ENCODE data around the gene ATAD3B. TPM values are rescaled to one million over a fixed set of nuclear protein-coding genes. Genes with fewer than 3 reads are reported as not detected.

Gene ATAD3B
- total and polyA plus RNA-seq, 2 of the 13 experiments (the other 11 are each of a cell fraction or from before 2014, with no cell fraction given) = 9.6 to 31.1 TPM

DNA sequence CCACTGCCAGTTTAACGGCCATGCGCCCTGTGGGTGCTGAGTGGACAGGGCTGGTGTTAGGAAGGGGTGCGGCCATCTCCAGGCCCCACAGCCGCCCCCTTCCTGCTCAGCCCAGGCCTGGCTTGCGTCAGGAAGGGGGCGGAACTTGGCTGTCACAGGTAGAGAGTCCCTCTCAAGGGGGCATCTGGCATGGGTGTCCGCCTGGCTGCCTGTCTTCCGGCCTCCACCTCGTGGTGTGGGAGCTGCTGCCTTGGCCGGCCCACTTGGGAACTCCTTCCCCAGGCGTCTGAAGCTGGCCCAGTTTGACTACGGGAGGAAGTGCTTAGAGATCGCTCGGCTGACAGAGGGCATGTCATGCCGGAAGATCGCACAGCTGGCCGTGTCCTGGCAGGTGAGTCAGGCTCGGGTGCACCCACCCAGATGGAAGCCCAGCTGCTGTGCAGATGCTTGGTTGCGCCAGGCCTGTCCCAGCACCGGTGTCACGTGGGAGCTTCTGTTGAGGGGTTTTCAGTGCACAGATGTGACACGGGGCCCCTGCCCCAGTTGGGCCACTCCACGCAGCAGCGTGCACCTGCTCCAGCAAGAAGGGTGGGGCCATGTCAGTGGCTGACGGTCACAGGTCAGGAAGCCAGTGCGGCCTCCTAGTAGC, 9.1 kb upstream of the ATAD3B start (continued):
- TF ChIP-seq, protein P1, sequence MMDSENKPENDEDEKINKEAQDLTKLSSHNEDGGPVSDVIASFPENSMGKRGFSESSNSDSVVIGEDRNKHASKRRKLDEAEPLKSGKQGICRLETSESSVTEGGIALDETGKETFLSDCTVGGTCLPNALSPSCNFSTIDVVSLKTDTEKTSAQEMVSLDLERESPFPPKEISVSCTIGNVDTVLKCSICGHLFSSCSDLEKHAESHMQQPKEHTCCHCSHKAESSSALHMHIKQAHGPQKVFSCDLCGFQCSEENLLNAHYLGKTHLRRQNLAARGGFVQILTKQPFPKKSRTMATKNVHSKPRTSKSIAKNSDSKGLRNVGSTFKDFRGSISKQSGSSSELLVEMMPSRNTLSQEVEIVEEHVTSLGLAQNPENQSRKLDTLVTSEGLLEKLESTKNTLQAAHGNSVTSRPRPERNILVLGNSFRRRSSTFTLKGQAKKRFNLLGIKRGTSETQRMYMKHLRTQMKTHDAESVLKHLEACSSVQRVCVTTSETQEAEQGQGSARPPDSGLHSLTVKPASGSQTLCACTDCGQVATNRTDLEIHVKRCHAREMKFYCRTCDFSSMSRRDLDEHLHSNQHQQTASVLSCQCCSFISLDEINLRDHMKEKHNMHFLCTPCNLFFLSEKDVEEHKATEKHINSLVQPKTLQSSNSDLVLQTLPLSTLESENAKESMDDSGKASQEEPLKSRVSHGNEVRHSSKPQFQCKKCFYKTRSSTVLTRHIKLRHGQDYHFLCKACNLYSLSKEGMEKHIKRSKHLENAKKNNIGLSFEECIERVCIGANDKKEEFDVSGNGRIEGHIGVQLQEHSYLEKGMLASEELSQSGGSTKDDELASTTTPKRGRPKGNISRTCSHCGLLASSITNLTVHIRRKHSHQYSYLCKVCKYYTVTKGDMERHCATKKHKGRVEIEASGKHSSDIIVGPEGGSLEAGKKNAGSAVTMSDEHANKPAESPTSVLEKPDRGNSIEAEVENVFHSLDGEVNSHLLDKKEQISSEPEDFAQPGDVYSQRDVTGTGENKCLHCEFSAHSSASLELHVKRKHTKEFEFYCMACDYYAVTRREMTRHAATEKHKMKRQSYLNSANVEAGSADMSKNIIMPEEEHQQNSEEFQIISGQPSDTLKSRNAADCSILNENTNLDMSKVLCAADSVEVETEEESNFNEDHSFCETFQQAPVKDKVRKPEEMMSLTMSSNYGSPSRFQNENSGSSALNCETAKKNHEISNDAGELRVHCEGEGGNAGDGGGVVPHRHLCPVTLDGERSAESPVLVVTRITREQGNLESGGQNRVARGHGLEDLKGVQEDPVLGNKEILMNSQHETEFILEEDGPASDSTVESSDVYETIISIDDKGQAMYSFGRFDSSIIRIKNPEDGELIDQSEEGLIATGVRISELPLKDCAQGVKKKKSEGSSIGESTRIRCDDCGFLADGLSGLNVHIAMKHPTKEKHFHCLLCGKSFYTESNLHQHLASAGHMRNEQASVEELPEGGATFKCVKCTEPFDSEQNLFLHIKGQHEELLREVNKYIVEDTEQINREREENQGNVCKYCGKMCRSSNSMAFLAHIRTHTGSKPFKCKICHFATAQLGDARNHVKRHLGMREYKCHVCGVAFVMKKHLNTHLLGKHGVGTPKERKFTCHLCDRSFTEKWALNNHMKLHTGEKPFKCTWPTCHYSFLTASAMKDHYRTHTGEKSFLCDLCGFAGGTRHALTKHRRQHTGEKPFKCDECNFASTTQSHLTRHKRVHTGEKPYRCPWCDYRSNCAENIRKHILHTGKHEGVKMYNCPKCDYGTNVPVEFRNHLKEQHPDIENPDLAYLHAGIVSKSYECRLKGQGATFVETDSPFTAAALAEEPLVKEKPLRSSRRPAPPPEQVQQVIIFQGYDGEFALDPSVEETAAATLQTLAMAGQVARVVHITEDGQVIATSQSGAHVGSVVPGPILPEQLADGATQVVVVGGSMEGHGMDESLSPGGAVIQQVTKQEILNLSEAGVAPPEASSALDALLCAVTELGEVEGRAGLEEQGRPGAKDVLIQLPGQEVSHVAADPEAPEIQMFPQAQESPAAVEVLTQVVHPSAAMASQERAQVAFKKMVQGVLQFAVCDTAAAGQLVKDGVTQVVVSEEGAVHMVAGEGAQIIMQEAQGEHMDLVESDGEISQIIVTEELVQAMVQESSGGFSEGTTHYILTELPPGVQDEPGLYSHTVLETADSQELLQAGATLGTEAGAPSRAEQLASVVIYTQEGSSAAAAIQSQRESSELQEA (CRISPR knock-in tag; IDR thresholded peaks at IDR 0.05; ENCODE audit: not compliant biosample characterization) = peak; percentile 27
- TF ChIP-seq, protein P2, sequence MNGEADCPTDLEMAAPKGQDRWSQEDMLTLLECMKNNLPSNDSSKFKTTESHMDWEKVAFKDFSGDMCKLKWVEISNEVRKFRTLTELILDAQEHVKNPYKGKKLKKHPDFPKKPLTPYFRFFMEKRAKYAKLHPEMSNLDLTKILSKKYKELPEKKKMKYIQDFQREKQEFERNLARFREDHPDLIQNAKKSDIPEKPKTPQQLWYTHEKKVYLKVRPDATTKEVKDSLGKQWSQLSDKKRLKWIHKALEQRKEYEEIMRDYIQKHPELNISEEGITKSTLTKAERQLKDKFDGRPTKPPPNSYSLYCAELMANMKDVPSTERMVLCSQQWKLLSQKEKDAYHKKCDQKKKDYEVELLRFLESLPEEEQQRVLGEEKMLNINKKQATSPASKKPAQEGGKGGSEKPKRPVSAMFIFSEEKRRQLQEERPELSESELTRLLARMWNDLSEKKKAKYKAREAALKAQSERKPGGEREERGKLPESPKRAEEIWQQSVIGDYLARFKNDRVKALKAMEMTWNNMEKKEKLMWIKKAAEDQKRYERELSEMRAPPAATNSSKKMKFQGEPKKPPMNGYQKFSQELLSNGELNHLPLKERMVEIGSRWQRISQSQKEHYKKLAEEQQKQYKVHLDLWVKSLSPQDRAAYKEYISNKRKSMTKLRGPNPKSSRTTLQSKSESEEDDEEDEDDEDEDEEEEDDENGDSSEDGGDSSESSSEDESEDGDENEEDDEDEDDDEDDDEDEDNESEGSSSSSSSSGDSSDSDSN (CRISPR knock-in tag; IDR thresholded peaks at IDR 0.05) = peak; percentile 48; the same call in 1 of the 2 replicates
- TF ChIP-seq, protein P3, sequence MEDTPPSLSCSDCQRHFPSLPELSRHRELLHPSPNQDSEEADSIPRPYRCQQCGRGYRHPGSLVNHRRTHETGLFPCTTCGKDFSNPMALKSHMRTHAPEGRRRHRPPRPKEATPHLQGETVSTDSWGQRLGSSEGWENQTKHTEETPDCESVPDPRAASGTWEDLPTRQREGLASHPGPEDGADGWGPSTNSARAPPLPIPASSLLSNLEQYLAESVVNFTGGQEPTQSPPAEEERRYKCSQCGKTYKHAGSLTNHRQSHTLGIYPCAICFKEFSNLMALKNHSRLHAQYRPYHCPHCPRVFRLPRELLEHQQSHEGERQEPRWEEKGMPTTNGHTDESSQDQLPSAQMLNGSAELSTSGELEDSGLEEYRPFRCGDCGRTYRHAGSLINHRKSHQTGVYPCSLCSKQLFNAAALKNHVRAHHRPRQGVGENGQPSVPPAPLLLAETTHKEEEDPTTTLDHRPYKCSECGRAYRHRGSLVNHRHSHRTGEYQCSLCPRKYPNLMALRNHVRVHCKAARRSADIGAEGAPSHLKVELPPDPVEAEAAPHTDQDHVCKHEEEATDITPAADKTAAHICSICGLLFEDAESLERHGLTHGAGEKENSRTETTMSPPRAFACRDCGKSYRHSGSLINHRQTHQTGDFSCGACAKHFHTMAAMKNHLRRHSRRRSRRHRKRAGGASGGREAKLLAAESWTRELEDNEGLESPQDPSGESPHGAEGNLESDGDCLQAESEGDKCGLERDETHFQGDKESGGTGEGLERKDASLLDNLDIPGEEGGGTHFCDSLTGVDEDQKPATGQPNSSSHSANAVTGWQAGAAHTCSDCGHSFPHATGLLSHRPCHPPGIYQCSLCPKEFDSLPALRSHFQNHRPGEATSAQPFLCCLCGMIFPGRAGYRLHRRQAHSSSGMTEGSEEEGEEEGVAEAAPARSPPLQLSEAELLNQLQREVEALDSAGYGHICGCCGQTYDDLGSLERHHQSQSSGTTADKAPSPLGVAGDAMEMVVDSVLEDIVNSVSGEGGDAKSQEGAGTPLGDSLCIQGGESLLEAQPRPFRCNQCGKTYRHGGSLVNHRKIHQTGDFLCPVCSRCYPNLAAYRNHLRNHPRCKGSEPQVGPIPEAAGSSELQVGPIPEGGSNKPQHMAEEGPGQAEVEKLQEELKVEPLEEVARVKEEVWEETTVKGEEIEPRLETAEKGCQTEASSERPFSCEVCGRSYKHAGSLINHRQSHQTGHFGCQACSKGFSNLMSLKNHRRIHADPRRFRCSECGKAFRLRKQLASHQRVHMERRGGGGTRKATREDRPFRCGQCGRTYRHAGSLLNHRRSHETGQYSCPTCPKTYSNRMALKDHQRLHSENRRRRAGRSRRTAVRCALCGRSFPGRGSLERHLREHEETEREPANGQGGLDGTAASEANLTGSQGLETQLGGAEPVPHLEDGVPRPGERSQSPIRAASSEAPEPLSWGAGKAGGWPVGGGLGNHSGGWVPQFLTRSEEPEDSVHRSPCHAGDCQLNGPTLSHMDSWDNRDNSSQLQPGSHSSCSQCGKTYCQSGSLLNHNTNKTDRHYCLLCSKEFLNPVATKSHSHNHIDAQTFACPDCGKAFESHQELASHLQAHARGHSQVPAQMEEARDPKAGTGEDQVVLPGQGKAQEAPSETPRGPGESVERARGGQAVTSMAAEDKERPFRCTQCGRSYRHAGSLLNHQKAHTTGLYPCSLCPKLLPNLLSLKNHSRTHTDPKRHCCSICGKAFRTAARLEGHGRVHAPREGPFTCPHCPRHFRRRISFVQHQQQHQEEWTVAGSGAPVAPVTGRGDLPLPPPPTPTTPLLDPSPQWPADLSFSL (CRISPR knock-in tag; IDR thresholded peaks at IDR 0.05) = no peak
- TF ChIP-seq RELA (CRISPR knock-in tag; IDR thresholded peaks at IDR 0.05) (0 out of 2 replicates have a peak, but pooled peaks have one; percentile 30), KAT2B (IDR thresholded peaks at IDR 0.05; ENCODE audit: borderline replicate concordance, low read depth, low read length) (no peak), SP1 (IDR thresholded peaks at IDR 0.05) (no peak), SP1 (CRISPR knock-in tag; IDR thresholded peaks at IDR 0.05) (peak; percentile 67), ZNF816 (CRISPR knock-in tag; IDR thresholded peaks at IDR 0.05; ENCODE audit: borderline replicate concordance) (no peak), ZNF33A (CRISPR knock-in tag; IDR thresholded peaks at IDR 0.05; ENCODE audit: borderline replicate concordance) (no peak), HDAC2 (CRISPR knock-in tag; IDR thresholded peaks at IDR 0.05) (peak; percentile 53; the same call in 1 of the 2 replicates)
